Measurements from ENCODE around the gene CCNY.

Gene CCNY

DNA sequence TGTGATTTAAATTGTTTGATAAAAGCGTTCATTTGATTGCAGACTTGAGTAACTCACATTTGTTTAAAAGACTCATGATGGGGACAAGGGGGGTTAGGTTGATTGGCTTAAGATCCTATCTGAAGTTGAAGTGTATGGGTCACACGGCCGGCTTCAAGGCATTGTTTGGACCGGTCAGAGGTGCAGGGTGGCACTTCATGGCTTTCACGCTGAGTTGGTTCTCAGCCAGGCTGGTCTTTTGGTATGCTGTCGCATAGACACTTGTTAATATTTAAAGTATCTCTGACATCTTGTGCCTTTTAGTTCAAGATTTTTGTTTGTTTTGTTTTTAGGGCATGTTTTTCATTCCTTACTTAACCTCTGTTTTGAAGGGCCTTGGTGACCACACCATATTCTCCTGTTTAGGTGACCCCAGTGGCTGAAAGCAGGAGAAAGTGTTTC lies 58.1 kb downstream of the CCNY start:
- TF ChIP-seq, protein P1, sequence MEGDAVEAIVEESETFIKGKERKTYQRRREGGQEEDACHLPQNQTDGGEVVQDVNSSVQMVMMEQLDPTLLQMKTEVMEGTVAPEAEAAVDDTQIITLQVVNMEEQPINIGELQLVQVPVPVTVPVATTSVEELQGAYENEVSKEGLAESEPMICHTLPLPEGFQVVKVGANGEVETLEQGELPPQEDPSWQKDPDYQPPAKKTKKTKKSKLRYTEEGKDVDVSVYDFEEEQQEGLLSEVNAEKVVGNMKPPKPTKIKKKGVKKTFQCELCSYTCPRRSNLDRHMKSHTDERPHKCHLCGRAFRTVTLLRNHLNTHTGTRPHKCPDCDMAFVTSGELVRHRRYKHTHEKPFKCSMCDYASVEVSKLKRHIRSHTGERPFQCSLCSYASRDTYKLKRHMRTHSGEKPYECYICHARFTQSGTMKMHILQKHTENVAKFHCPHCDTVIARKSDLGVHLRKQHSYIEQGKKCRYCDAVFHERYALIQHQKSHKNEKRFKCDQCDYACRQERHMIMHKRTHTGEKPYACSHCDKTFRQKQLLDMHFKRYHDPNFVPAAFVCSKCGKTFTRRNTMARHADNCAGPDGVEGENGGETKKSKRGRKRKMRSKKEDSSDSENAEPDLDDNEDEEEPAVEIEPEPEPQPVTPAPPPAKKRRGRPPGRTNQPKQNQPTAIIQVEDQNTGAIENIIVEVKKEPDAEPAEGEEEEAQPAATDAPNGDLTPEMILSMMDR (IDR thresholded peaks at IDR 0.05; ENCODE audit: insufficient read depth, low read length, missing control alignments), result no peak
- no peak for DNase-seq (ENCODE audit: low read depth, low spot score)
- no peak overlapping the region for H3K4me3 ChIP-seq (ENCODE audit: low read depth, low read length)
- ChIA-PET CTCF (no interaction called here), POLR2A (no interaction called here)

DNA sequence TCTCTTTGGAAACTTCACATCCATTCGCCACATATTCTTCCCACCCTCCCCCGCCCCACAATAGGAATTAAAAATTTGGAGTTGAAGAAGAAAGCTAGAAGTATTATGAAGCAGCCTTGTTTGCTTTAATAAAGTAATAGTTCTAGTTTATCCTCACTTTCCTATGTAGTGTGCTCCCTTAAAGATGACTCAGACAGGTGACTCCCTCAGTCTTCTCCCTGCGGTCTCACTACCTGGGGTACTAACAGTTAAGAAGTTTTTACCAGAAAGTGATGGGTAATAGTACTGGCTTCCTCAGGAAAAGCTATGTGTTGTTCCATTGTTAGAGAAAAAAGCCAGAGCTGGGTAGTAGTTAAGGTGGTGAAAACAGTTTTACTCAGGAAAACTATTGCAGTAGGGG lies 58.6 kb downstream of the CCNY start:
- ChIA-PET CTCF (interaction anchor here (1.1 kb wide), 1 partner anchor 179 kb away, joined by 3 read pairs; no protein-coding TSS in a partner anchor), POLR2A (no interaction called here)
- TF ChIP-seq, protein P1 (IDR thresholded peaks at IDR 0.05; ENCODE audit: insufficient read depth, low read length, missing control alignments), result no peak

DNA sequence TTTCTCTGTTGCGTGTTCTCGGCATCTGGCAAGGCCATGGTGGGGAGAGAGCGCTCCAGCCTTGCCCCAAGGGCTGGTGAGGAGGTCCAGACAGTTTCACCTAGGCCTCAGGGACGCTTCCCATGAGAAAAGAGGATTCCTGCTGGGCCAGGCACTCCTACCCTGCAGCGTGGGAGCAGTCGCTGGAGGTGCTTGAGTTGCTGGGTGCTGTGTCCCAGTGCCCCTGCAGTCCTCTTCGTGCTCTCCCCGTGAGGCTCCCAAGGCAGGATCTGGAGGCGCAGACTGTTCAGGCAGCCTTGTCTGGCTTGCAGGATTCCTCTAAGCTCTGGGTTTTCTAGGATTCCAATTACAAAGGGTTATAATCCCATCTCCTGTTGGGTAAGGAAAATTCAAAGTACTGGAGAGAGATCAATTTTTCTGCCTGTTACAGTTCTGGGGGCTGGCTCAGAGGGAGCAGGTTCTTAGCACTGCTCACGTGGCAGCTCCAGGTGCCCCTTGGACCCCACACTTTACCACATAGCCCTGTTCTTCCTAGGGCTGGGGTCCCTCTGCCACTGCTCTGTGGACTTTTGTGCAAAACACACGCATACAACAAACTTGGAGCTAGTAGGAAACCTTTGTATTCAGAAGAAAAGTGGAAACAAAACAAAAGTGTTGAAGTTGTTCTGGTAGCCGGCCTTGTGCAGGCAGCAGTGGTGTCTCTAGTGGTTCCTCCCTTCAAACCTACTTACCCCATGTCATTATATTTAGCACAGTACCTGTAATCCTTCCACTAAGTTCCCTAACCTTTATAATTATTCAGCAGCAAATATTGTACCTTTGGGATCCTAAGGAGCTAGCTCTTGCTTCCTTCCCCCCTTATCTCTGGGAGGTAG lies 60.5 kb downstream of the CCNY start:
- TF ChIP-seq, protein P1 (IDR thresholded peaks at IDR 0.05; ENCODE audit: insufficient read depth, low read length, missing control alignments), result no peak
- POLR2A ChIA-PET, result interaction anchor here (0.6 kb wide), 1 partner anchor 16 kb away, joined by 3 read pairs; no protein-coding TSS in a partner anchor
- CTCF ChIA-PET, result interaction anchor here (1.3 to 1.5 kb wide), 2 partner anchors 13 to 17 kb away, joined by 3 read pairs; no protein-coding TSS in a partner anchor
- no peak for DNase-seq (ENCODE audit: low read depth, low spot score)
- H3K4me3 ChIP-seq (ENCODE audit: low read depth, low read length), result no peak overlapping the region

More for the DNA sequence above, 58.6 kb downstream of the CCNY start:
- H3K4me3 ChIP-seq (ENCODE audit: low read depth, low read length), result no peak overlapping the region
- no peak for DNase-seq (ENCODE audit: low read depth, low spot score)

DNA sequence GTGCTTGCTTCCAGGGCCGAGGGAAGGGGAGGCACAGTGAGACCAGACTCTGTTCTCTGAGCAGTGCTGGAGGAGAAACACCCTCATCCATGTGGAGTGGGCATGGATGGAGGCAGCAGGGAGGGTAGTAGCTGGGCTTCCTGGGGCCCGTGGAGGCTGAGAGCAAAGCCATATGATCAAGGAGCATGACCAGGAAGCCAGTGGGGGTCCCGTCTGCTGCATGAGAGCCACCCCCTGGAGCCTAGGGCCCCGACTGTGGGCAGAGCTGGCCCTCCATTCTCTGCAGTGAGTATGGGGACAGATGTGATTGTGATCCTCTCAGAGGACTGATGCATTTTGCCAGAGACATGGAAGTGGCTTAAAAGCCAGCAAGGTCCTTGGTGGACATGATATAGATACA lies 61.6 kb downstream of the CCNY start:
- TF ChIP-seq, protein P1 (IDR thresholded peaks at IDR 0.05; ENCODE audit: insufficient read depth, low read length, missing control alignments), result no peak
- POLR2A ChIA-PET, result no interaction called here
- H3K4me3 ChIP-seq (ENCODE audit: low read depth, low read length), result no peak overlapping the region
- no peak for DNase-seq (ENCODE audit: low read depth, low spot score)
- CTCF ChIA-PET, result interaction anchor here (1.3 to 1.5 kb wide), 2 partner anchors 11 to 18 kb away, joined by 3 read pairs; no protein-coding TSS in a partner anchor

DNA sequence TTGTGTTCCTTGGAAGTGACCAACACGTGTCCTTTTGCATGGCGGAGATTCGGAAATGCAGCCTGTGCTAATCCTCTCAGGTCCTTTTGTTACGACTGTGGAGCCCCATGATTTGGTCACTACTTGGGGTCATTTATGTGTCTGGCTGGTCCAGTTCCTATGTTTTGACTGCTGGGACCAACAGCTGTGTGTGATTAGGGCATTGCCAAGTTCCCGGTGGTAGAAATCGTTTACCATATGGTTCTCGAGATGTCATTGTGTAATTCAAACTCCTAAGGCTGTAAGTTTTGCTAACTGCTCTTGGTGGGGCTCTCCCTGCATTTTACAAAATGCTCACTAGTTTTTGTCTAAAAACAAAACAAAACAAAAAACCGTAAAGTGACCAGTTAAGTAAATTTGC lies 62.0 kb downstream of the CCNY start:
- H3K4me3 ChIP-seq (ENCODE audit: low read depth, low read length), result no peak overlapping the region
- no peak for DNase-seq (ENCODE audit: low read depth, low spot score)
- POLR2A ChIA-PET, result no interaction called here
- CTCF ChIA-PET, result interaction anchor here (1.3 kb wide), 1 partner anchor 11 kb away, joined by 3 read pairs; no protein-coding TSS in a partner anchor
- TF ChIP-seq, protein P1 (IDR thresholded peaks at IDR 0.05; ENCODE audit: insufficient read depth, low read length, missing control alignments), result no peak

DNA sequence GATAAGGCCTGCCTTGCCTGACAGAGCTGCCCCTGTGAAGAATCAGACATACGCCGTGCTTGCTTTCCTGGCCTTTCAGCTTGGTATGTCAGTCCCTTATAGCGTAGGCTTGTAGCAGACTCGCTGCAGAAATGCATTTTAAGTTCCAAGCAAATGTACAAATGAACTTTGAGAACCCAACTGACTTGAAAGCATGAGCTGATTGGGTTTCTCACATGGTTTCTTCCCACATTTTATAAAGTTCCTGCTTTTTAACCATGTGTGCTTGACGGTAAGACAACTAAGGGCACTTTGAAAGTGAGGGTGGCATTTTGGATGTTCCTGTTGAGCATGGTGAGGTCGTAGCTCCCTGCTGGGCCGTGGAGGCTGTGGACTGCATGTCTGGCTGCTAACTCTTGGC lies 62.6 kb downstream of the CCNY start:
- TF ChIP-seq, protein P1 (IDR thresholded peaks at IDR 0.05; ENCODE audit: insufficient read depth, low read length, missing control alignments), result no peak
- POLR2A ChIA-PET, result no interaction called here
- DNase-seq (ENCODE audit: low read depth, low spot score), result no peak
- CTCF ChIA-PET, result no interaction called here
- no peak overlapping the region for H3K4me3 ChIP-seq (ENCODE audit: low read depth, low read length)
